Measurements from ENCODE around the gene ALPG.
"Not testable (repeated sequence)": the region's sequence is repeated elsewhere in the genome, so short reads cannot be mapped to it uniquely, and the experiment has no call there.

ALPG gene

GRCh38 chr2:232406556-232407310 lies at the start of gene ALPG:
Gene ALPG (plus strand): TSS chr2:232406844. CDS start chr2:232406895, 51 bp downstream.
- DNase-seq (ENCODE audit: low spot score) = no peak

DNA sequence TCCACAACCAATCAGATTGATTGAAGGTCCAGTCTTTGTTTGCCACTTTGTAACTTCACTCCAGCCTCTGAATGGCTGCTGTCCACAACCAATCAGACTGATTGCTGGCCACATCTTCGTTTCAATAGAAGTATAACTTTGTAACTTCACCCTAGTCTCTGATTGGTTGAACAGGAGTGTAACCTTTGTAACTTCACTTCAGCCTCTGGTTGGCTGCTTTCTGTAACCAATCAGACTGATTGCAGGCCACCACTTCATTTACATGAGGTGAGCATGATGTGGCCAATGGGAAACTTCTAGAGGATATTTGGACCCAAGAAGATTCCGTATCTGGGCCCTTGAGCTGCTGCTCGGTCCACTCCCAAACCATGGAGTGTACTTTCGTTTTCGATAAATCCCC lies 45.0 kb upstream of the ALPG start:
- DNase-seq (ENCODE audit: low spot score) = no peak

- no peak for DNase-seq (ENCODE audit: low spot score)
Observed at GRCh38 chr2:232362174-232362900, 44.3 kb upstream of the ALPG start.

- not testable (repeated sequence) for DNase-seq (ENCODE audit: low spot score)
Observed at GRCh38 chr2:232363064-232363783, 43.4 kb upstream of the ALPG start.

GRCh38 chr2:232363784-232364615 lies 42.6 kb upstream of the ALPG start:
- no peak for DNase-seq (ENCODE audit: low spot score)

GRCh38 chr2:232364806-232365594 lies 41.6 kb upstream of the ALPG start:
- not testable (repeated sequence) for DNase-seq (ENCODE audit: low spot score)

DNA sequence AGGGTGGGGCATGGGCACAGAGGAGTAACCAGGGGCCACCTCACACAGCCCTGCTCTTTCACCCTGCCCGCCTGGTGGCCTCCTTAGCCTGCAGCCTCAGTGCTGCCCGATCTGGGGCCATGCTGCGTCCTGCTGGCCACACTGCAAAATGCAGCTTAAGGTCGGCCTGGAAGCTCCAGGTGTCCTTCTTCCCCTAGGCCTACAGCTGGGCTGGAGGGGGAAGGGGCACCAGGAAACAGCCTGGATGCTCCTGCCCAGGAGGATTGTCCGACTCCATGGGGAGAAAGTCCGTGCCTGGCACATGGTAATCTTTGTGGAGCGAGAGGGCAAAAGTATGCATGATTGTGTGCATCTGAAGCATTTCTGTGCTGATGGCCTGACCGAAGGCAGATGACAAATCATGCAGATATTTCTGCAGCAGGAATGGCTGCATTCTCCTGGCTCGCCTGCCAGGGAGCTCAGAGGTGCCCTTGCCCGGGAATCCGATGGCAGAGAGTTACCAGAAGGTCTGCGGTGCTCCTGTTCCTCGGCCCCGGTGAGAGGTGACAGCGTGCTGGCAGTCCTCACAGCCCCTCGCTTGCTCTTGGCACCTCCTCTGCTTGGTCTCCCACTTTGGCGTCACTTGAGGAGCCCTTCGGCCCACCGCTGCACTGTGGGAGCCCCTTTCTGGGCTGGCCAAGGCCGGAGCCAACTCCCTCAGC lies 40.9 kb upstream of the ALPG start:
- peak; percentile 66 for DNase-seq (ENCODE audit: low spot score)

- DNase-seq (ENCODE audit: low spot score) = not testable (repeated sequence)
Observed at GRCh38 chr2:232366461-232366860, 40.2 kb upstream of the ALPG start.

GRCh38 chr2:232367016-232367415 lies 39.6 kb upstream of the ALPG start:
- DNase-seq (ENCODE audit: low spot score) = no peak

- DNase-seq (ENCODE audit: low spot score) = no peak
Observed at GRCh38 chr2:232367591-232368233, 38.9 kb upstream of the ALPG start.

GRCh38 chr2:232368311-232368731 lies 38.3 kb upstream of the ALPG start:
- DNase-seq (ENCODE audit: low spot score) = no peak

GRCh38 chr2:232369126-232369951 lies 37.3 kb upstream of the ALPG start:
- DNase-seq (ENCODE audit: low spot score) = no peak

- not testable (repeated sequence) for DNase-seq (ENCODE audit: low spot score)
Observed at GRCh38 chr2:232370007-232370406, 36.6 kb upstream of the ALPG start.

- DNase-seq (ENCODE audit: low spot score) = peak; percentile 64
Observed at GRCh38 chr2:232372231-232373208, 34.1 kb upstream of the ALPG start.

- DNase-seq (ENCODE audit: low spot score) = no peak
Observed at GRCh38 chr2:232374356-232374755, 32.3 kb upstream of the ALPG start.

DNA sequence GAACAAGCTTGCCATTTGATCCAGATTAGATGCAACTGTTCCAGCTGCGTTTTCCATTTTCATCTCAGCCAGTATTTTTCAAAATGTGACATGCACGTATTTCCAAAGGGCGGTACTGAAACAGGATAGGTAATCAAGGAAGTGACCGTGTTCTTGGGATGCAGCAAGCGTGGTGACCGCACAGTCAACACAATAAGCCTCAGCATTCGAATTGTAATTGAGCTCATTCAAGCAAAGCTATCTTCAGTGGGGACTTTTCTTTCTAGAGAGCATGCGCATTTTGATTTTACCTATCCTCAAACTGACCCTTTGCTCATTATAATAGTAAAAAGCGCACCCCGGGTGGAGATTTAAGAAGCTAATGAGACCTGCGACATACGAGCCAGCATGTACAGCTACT lies 31.5 kb upstream of the ALPG start:
- no peak for DNase-seq (ENCODE audit: low spot score)

DNA sequence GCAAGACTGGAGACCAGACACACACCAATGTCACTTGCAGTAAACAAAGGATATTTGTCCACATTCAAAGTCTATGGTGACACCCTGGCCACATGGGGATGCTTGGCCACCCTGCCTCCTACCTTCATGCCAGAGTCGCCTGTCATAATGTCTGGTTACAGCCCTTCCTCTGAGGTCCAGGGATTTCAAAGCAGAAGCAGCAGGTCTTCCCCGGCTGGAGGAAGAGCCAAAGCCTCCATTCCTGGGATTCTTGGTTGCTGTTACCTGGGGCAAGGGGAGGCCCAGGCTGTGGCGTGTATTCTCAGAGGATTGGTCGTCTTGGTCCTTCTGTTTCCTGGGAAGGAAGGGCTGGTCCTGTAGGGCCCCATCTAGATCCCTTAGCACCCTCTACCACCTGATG lies 30.4 kb upstream of the ALPG start:
- no peak for DNase-seq (ENCODE audit: low spot score)

DNA sequence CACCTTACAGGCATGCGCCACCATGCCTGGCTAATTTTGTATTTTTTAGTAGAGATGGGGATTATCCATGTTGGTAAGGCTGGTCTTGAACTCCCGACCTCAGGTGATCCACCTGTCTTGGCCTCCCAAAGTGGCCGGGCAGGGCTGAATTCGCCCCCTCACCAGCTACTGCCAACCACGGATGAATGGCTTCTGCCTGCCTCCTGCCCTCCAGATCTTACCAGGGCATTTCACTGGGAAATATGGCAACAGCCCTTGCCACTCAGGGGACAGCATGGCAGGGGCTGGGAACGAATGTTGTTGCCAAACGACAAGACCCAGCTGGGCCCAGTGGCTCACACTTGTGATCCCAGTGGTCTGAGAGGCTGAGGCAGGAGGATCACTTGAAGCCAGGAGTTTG lies 29.9 kb upstream of the ALPG start:
- no peak for DNase-seq (ENCODE audit: low spot score)

All from AG08396 (cell line).